ENCODE results near the gene NPAS2.

Gene NPAS2

GRCh38 chr2:100967716-100968115 lies 147.8 kb downstream of the NPAS2 start:
- Histone ChIP-seq H3K9ac (ENCODE audit: low read length in 2 of 2) (no peak overlapping the region), H3K4me1 (ENCODE audit: control insufficient read depth, insufficient read depth, low read length) (peaks cover 4% of the 10 kb centered on the region), H3K4me3 (ENCODE audit: low read length in 2 of 2) (no peak overlapping the region), H3K9me3 (ENCODE audit: control insufficient read depth in 2 of 2, low read length in 2 of 2) (no peaks in the 10 kb centered on the region), H3K36me3 (ENCODE audit: control insufficient read depth in 2 of 2, insufficient read depth in 2 of 2, low read length in 2 of 2) (peaks cover 9 to 30% of the 10 kb centered on the region in 2 donors), H3K27me3 (ENCODE audit: control insufficient read depth in 1 of 2, insufficient read depth in 2 of 2, low read length in 2 of 2) (no peaks in the 10 kb centered on the region), H3K27ac (ENCODE audit: low read length) (no peak overlapping the region)

- Histone ChIP-seq H3K36me3 (ENCODE audit: control insufficient read depth in 2 of 2, insufficient read depth in 2 of 2, low read length in 2 of 2) (peaks cover 9 to 33% of the 10 kb centered on the region in 2 donors), H3K27me3 (ENCODE audit: control insufficient read depth in 1 of 2, insufficient read depth in 2 of 2, low read length in 2 of 2) (no peaks in the 10 kb centered on the region), H3K4me3 (ENCODE audit: low read length in 2 of 2) (no peak overlapping the region), H3K9ac (ENCODE audit: low read length in 2 of 2) (no peak overlapping the region), H3K4me1 (ENCODE audit: control insufficient read depth, insufficient read depth, low read length) (peaks cover 4% of the 10 kb centered on the region), H3K9me3 (ENCODE audit: control insufficient read depth in 2 of 2, low read length in 2 of 2) (no peaks in the 10 kb centered on the region), H3K27ac (ENCODE audit: low read length) (no peak overlapping the region)
These were observed 148.5 kb downstream of the NPAS2 start for GRCh38 chr2:100968146-100969145.

- Histone ChIP-seq H3K9ac (ENCODE audit: low read length in 2 of 2) (no peak overlapping the region), H3K9me3 (ENCODE audit: control insufficient read depth in 2 of 2, low read length in 2 of 2) (no peaks in the 10 kb centered on the region), H3K4me1 (ENCODE audit: control insufficient read depth, insufficient read depth, low read length) (peaks cover 4% of the 10 kb centered on the region), H3K27ac (ENCODE audit: low read length) (no peak overlapping the region), H3K4me3 (ENCODE audit: low read length in 2 of 2) (no peak overlapping the region), H3K36me3 (ENCODE audit: control insufficient read depth in 2 of 2, insufficient read depth in 2 of 2, low read length in 2 of 2) (peaks cover 9 to 36% of the 10 kb centered on the region in 2 donors), H3K27me3 (ENCODE audit: control insufficient read depth in 1 of 2, insufficient read depth in 2 of 2, low read length in 2 of 2) (no peaks in the 10 kb centered on the region)
These were observed 150.1 kb downstream of the NPAS2 start for GRCh38 chr2:100969998-100970397.

- H3K27ac ChIP-seq (ENCODE audit: low read length) = no peak overlapping the region
- H3K9me3 ChIP-seq (ENCODE audit: control insufficient read depth in 2 of 2, low read length in 2 of 2) = no peaks in the 10 kb centered on the region
- H3K4me1 ChIP-seq (ENCODE audit: control insufficient read depth, insufficient read depth, low read length) = peaks cover 8% of the 10 kb centered on the region
- no peaks in the 10 kb centered on the region for H3K27me3 ChIP-seq (ENCODE audit: control insufficient read depth in 1 of 2, insufficient read depth in 2 of 2, low read length in 2 of 2)
- H3K36me3 ChIP-seq (ENCODE audit: control insufficient read depth in 2 of 2, insufficient read depth in 2 of 2, low read length in 2 of 2) = peaks cover 14 to 38% of the 10 kb centered on the region in 2 donors
- H3K9ac ChIP-seq (ENCODE audit: low read length in 2 of 2) = no peak overlapping the region
- no peak overlapping the region for H3K4me3 ChIP-seq (ENCODE audit: low read length in 2 of 2)
These were observed 151.3 kb downstream of the NPAS2 start for GRCh38 chr2:100971221-100971620.

- no peak overlapping the region for H3K27ac ChIP-seq (ENCODE audit: low read length)
These were observed 152.5 kb downstream of the NPAS2 start for GRCh38 chr2:100972452-100972851.

GRCh38 chr2:100974712-100975520 lies 155.0 kb downstream of the NPAS2 start:
- Histone ChIP-seq H3K9ac (ENCODE audit: low read length in 2 of 2) (no peak overlapping the region), H3K27me3 (ENCODE audit: control insufficient read depth in 1 of 2, insufficient read depth in 2 of 2, low read length in 2 of 2) (no peaks in the 10 kb centered on the region), H3K4me1 (ENCODE audit: control insufficient read depth, insufficient read depth, low read length) (peaks cover 22% of the 10 kb centered on the region), H3K36me3 (ENCODE audit: control insufficient read depth in 2 of 2, insufficient read depth in 2 of 2, low read length in 2 of 2) (peaks cover 7 to 27% of the 10 kb centered on the region in 2 donors), H3K27ac (ENCODE audit: low read length) (no peak overlapping the region), H3K9me3 (ENCODE audit: control insufficient read depth in 2 of 2, low read length in 2 of 2) (no peaks in the 10 kb centered on the region), H3K4me3 (ENCODE audit: low read length in 2 of 2) (no peak overlapping the region)

More at GRCh38 chr2:100972452-100972851, 152.5 kb downstream of the NPAS2 start:
- H3K9me3 ChIP-seq (ENCODE audit: control insufficient read depth in 2 of 2, low read length in 2 of 2) = no peaks in the 10 kb centered on the region
- H3K9ac ChIP-seq (ENCODE audit: low read length in 2 of 2) = no peak overlapping the region
- no peaks in the 10 kb centered on the region for H3K27me3 ChIP-seq (ENCODE audit: control insufficient read depth in 1 of 2, insufficient read depth in 2 of 2, low read length in 2 of 2)
- peaks cover 15% of the 10 kb centered on the region for H3K4me1 ChIP-seq (ENCODE audit: control insufficient read depth, insufficient read depth, low read length)
- peaks cover 14 to 38% of the 10 kb centered on the region in 2 donors for H3K36me3 ChIP-seq (ENCODE audit: control insufficient read depth in 2 of 2, insufficient read depth in 2 of 2, low read length in 2 of 2)
- no peak overlapping the region for H3K4me3 ChIP-seq (ENCODE audit: low read length in 2 of 2)

- Histone ChIP-seq H3K36me3 (ENCODE audit: control insufficient read depth in 2 of 2, insufficient read depth in 2 of 2, low read length in 2 of 2) (peaks cover 7 to 24% of the 10 kb centered on the region in 2 donors), H3K4me1 (ENCODE audit: control insufficient read depth, insufficient read depth, low read length) (peaks cover 22% of the 10 kb centered on the region), H3K4me3 (ENCODE audit: low read length in 2 of 2) (no peak overlapping the region), H3K27me3 (ENCODE audit: control insufficient read depth in 1 of 2, insufficient read depth in 2 of 2, low read length in 2 of 2) (no peaks in the 10 kb centered on the region), H3K9ac (ENCODE audit: low read length in 2 of 2) (no peak overlapping the region), H3K9me3 (ENCODE audit: control insufficient read depth in 2 of 2, low read length in 2 of 2) (no peaks in the 10 kb centered on the region), H3K27ac (ENCODE audit: low read length) (no peak overlapping the region)
These were observed 155.5 kb downstream of the NPAS2 start for GRCh38 chr2:100975521-100975785.

- H3K27ac ChIP-seq (ENCODE audit: low read length) = peak overlapping the region; percentile 88
- no peaks in the 10 kb centered on the region for H3K9me3 ChIP-seq (ENCODE audit: control insufficient read depth in 2 of 2, low read length in 2 of 2)
- H3K27me3 ChIP-seq (ENCODE audit: control insufficient read depth in 1 of 2, insufficient read depth in 2 of 2, low read length in 2 of 2) = no peaks in the 10 kb centered on the region
- no peak overlapping the region for H3K9ac ChIP-seq (ENCODE audit: low read length in 2 of 2)
- peaks cover 22% of the 10 kb centered on the region for H3K4me1 ChIP-seq (ENCODE audit: control insufficient read depth, insufficient read depth, low read length)
- no peak overlapping the region for H3K4me3 ChIP-seq (ENCODE audit: low read length in 2 of 2)
- H3K36me3 ChIP-seq (ENCODE audit: control insufficient read depth in 2 of 2, insufficient read depth in 2 of 2, low read length in 2 of 2) = peaks cover 5 to 22% of the 10 kb centered on the region in 2 donors
These were observed 156.1 kb downstream of the NPAS2 start for GRCh38 chr2:100976061-100976460.

- H3K4me1 ChIP-seq (ENCODE audit: control insufficient read depth, insufficient read depth, low read length) = peaks cover 22% of the 10 kb centered on the region
- H3K27ac ChIP-seq (ENCODE audit: low read length) = peak overlapping the region; percentile 88
- H3K9me3 ChIP-seq (ENCODE audit: control insufficient read depth in 2 of 2, low read length in 2 of 2) = no peaks in the 10 kb centered on the region
- H3K4me3 ChIP-seq (ENCODE audit: low read length in 2 of 2) = peak overlapping the region; percentile 18 to 40
- no peaks in the 10 kb centered on the region for H3K27me3 ChIP-seq (ENCODE audit: control insufficient read depth in 1 of 2, insufficient read depth in 2 of 2, low read length in 2 of 2)
- H3K9ac ChIP-seq (ENCODE audit: low read length in 2 of 2) = peak overlapping the region in 1 of 2 donors; percentile 31
- peaks cover 5 to 17% of the 10 kb centered on the region in 2 donors for H3K36me3 ChIP-seq (ENCODE audit: control insufficient read depth in 2 of 2, insufficient read depth in 2 of 2, low read length in 2 of 2)
These were observed 156.9 kb downstream of the NPAS2 start for GRCh38 chr2:100976645-100977391.

GRCh38 chr2:100977511-100977910 lies 157.6 kb downstream of the NPAS2 start:
- Histone ChIP-seq H3K4me3 (ENCODE audit: low read length in 2 of 2) (peak overlapping the region in 1 of 2 donors; percentile 18), H3K27me3 (ENCODE audit: control insufficient read depth in 1 of 2, insufficient read depth in 2 of 2, low read length in 2 of 2) (no peaks in the 10 kb centered on the region), H3K9me3 (ENCODE audit: control insufficient read depth in 2 of 2, low read length in 2 of 2) (no peaks in the 10 kb centered on the region), H3K36me3 (ENCODE audit: control insufficient read depth in 2 of 2, insufficient read depth in 2 of 2, low read length in 2 of 2) (peaks cover 7 to 18% of the 10 kb centered on the region in 2 donors), H3K9ac (ENCODE audit: low read length in 2 of 2) (peak overlapping the region in 1 of 2 donors; percentile 68), H3K27ac (ENCODE audit: low read length) (peak overlapping the region; percentile 88), H3K4me1 (ENCODE audit: control insufficient read depth, insufficient read depth, low read length) (peaks cover 22% of the 10 kb centered on the region)
